Fibroblast of lung (primary cell): ENCODE measurements around the gene FAM110D. TPM values are rescaled to one million over a fixed set of nuclear protein-coding genes. Genes with fewer than 3 reads are reported as not detected.

Experiments
- DNase-seq, 2 donors: peaks; one replicate each; pipeline versions ENCODE4 v3.0.0 to v3.0.0-alpha.2; 2010; ENCODE audit warnings: low read depth in 2 of 2
- H2AFZ ChIP-seq: 2 replicates; pipeline ENCODE4 v1.5.1; 2012; ENCODE audit warnings: low read length, control low read depth, inconsistent platforms
- H3K27ac ChIP-seq: 2 replicates; pipeline ENCODE4 v1.5.1; 2011; ENCODE audit warnings: low read length, control low read depth; ENCODE audit not compliant: insufficient read depth
- H3K27me3 ChIP-seq: 2 replicates; pipeline ENCODE4 v1.5.1; 2011; ENCODE audit warnings: mild to moderate bottlenecking, low read length; ENCODE audit not compliant: control insufficient read depth, insufficient read depth
- H3K36me3 ChIP-seq: 2 replicates; pipeline ENCODE4 v1.5.1; 2011; ENCODE audit warnings: low read length; ENCODE audit not compliant: control insufficient read depth, insufficient read depth
- H3K4me1 ChIP-seq: 2 replicates; pipeline ENCODE4 v1.5.1; 2011; ENCODE audit warnings: low read length; ENCODE audit not compliant: control insufficient read depth, insufficient read depth; ENCODE audit errors: extremely low read depth
- H3K4me2 ChIP-seq: 2 replicates; pipeline ENCODE4 v1.5.1; 2011; ENCODE audit warnings: low read length, control low read depth; ENCODE audit not compliant: insufficient read depth; ENCODE audit errors: extremely low read depth
- H3K4me3 ChIP-seq, 4 experiments: fragments of 200-600 bp in 1 of 4; sonication (generic) in 1 of 4; replicated peaks in 1 of 4; 2 replicates each; pipeline ENCODE4 v1.5.1; 2011 to 2016; ENCODE audit warnings: low read length in 4 of 4, low read depth in 3 of 4, mild to moderate bottlenecking in 3 of 4, control low read depth in 2 of 4, inconsistent platforms in 1 of 4, mixed read lengths in 1 of 4; ENCODE audit not compliant: insufficient read depth in 1 of 4; ENCODE audit errors: control extremely low read depth in 1 of 4
- H3K79me2 ChIP-seq: 2 replicates; pipeline ENCODE4 v1.5.1; 2012; ENCODE audit warnings: mild to moderate bottlenecking, low read length, inconsistent platforms; ENCODE audit not compliant: control insufficient read depth, insufficient read depth
- H3K9ac ChIP-seq: 2 replicates; pipeline ENCODE4 v1.5.1; 2011; ENCODE audit warnings: mild to moderate bottlenecking, low read length, control low read depth; ENCODE audit not compliant: insufficient read depth
- H3K9me3 ChIP-seq: 2 replicates; pipeline ENCODE4 v1.5.1; 2012; ENCODE audit warnings: low read depth, low read length; ENCODE audit not compliant: control insufficient read depth, insufficient read depth
- H4K20me1 ChIP-seq: 2 replicates; pipeline ENCODE4 v1.5.1; 2011; ENCODE audit warnings: low read length; ENCODE audit not compliant: control insufficient read depth, insufficient read depth; ENCODE audit errors: extremely low read depth
- EZH2 ChIP-seq: IDR thresholded peaks from 2 replicates; pipeline ENCODE4 v1.5.1; 2012; ENCODE audit warnings: low read length, control low read depth, mild to moderate bottlenecking; ENCODE audit errors: missing control alignments
- polyA plus RNA-seq, 2 donors: library from polyadenylated mRNA; depleted of rRNA in 1 of 2; stranded (reverse) in 1 of 2; unstranded in 1 of 2; fragments of >200 nt; gene quantifications; 2 replicates each; pipeline ENCODE4 v1.2.1, GENCODE V29; 2011 to 2012; ENCODE audit warnings: missing spikeins in 1 of 2
- total RNA-seq: library from RNA; depleted of rRNA; stranded (reverse); fragments of >200 nt; gene quantifications from 2 replicates; pipeline ENCODE4 v1.2.1, GENCODE V29; 2014
- TF ChIP-seq, protein P1 (sequence below), 2 donors: IDR thresholded peaks in 1 of 2; conservative IDR thresholded peaks in 1 of 2; 1 replicate in 1 of 2; 2 replicates in 1 of 2; pipeline ENCODE4 v1.5.1; 2011 to 2012; ENCODE audit warnings: low read length in 2 of 2, control low read depth in 1 of 2, inconsistent platforms in 1 of 2, low read depth in 1 of 2, mild to moderate bottlenecking in 1 of 2

The FAM110D gene
- total and polyA plus RNA-seq, 2 donors (not counting 1 experiment from before 2014, with no cell fraction given), result not detected

- Histone ChIP-seq H3K79me2 (no peaks in the 10 kb centered on the region), H3K27ac (no peak overlapping the region), H3K27me3 (no peaks in the 10 kb centered on the region), H3K36me3 (no peaks in the 10 kb centered on the region), H3K4me3 (no peak overlapping the region), H2AFZ (no peak overlapping the region), H3K4me1 (peaks cover 3% of the 10 kb centered on the region), H3K9me3 (no peaks in the 10 kb centered on the region), H3K9ac (no peak overlapping the region), H4K20me1 (no peaks in the 10 kb centered on the region), H3K4me2 (no peak overlapping the region)
- peak in 1 of 2 donors; percentile 51 for DNase-seq
- TF ChIP-seq EZH2, result no peak
- TF ChIP-seq, protein P1, sequence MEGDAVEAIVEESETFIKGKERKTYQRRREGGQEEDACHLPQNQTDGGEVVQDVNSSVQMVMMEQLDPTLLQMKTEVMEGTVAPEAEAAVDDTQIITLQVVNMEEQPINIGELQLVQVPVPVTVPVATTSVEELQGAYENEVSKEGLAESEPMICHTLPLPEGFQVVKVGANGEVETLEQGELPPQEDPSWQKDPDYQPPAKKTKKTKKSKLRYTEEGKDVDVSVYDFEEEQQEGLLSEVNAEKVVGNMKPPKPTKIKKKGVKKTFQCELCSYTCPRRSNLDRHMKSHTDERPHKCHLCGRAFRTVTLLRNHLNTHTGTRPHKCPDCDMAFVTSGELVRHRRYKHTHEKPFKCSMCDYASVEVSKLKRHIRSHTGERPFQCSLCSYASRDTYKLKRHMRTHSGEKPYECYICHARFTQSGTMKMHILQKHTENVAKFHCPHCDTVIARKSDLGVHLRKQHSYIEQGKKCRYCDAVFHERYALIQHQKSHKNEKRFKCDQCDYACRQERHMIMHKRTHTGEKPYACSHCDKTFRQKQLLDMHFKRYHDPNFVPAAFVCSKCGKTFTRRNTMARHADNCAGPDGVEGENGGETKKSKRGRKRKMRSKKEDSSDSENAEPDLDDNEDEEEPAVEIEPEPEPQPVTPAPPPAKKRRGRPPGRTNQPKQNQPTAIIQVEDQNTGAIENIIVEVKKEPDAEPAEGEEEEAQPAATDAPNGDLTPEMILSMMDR (conservative IDR thresholded peaks at IDR 0.05 in 1 of 2, IDR thresholded peaks at IDR 0.05 in 1 of 2; ENCODE audit: low read depth in 1 of 2, low read length in 2 of 2), result no peak
These were observed 35.6 kb upstream of the FAM110D start for GRCh38 chr1:26122988-26123973.

GRCh38 chr1:26124418-26125331 is 34.2 kb upstream of the FAM110D start:
- no peaks in the 10 kb centered on the region for H3K9me3 ChIP-seq
- no peak overlapping the region for H2AFZ ChIP-seq
- H3K9ac ChIP-seq, result no peak overlapping the region
- no peak overlapping the region for H3K27ac ChIP-seq
- DNase-seq, result no peak
- H3K4me2 ChIP-seq, result no peak overlapping the region
- no peaks in the 10 kb centered on the region for H3K27me3 ChIP-seq
- H3K4me1 ChIP-seq, result peaks cover 3% of the 10 kb centered on the region
- no peaks in the 10 kb centered on the region for H3K36me3 ChIP-seq
- TF ChIP-seq, protein P1 (conservative IDR thresholded peaks at IDR 0.05 in 1 of 2, IDR thresholded peaks at IDR 0.05 in 1 of 2; ENCODE audit: low read depth in 1 of 2, low read length in 2 of 2), result no peak
- no peak for TF ChIP-seq EZH2
- H3K79me2 ChIP-seq, result no peaks in the 10 kb centered on the region
- no peaks in the 10 kb centered on the region for H4K20me1 ChIP-seq
- no peak overlapping the region for H3K4me3 ChIP-seq

DNA sequence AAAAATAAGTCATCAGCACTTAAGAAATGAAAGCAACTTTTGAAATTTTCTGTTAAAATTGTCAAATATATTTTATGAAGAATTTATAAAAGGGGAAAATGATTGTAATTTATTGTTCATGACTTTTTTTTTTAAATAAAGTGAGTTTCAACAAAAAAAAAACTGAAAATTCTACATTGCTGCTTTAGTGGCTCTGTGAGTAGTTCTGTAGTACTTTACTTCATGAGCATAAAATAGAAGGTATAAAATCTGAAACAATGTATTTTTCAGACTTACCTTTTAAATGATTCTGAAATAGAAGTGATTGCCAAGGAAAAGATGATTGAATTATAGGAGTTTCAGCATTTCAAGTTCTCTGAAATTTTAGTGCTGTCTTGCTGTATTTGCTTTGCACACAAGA is 33.5 kb upstream of the FAM110D start:
- Histone ChIP-seq H3K27ac (no peak overlapping the region), H3K27me3 (no peaks in the 10 kb centered on the region), H3K9ac (no peak overlapping the region), H2AFZ (no peak overlapping the region), H3K4me1 (peaks cover 3% of the 10 kb centered on the region), H3K9me3 (no peaks in the 10 kb centered on the region), H3K4me3 (no peak overlapping the region), H3K4me2 (no peak overlapping the region), H4K20me1 (no peaks in the 10 kb centered on the region), H3K36me3 (no peaks in the 10 kb centered on the region), H3K79me2 (no peaks in the 10 kb centered on the region)
- TF ChIP-seq, protein P1 (conservative IDR thresholded peaks at IDR 0.05 in 1 of 2, IDR thresholded peaks at IDR 0.05 in 1 of 2; ENCODE audit: low read depth in 1 of 2, low read length in 2 of 2), result no peak
- no peak for TF ChIP-seq EZH2
- DNase-seq, result no peak
